Transverse colon (tissue), 4 donors: ENCODE measurements around the gene VPREB3. TPM values are rescaled to one million over a fixed set of nuclear protein-coding genes. Genes with fewer than 3 reads are reported as not detected.

ENCODE experiments used
- DNase-seq: peaks from one replicate; pipeline ENCODE4 v3.0.0-alpha.2; 2019
- H3K27ac ChIP-seq, 4 donors: fragments of 200-600 bp; sonication (generic); 2 replicates each; pipeline ENCODE4 v1.5.1; 2016 to 2018; ENCODE audit warnings: inconsistent platforms in 4 of 4
- H3K27me3 ChIP-seq: fragments of 200-600 bp; sonication (generic); 2 replicates; pipeline ENCODE4 v1.5.1; 2017; ENCODE audit warnings: inconsistent platforms
- H3K36me3 ChIP-seq, 4 donors: fragments of 200-600 bp; sonication (generic); 2 replicates each; pipeline ENCODE4 v1.5.1; 2017 to 2019; ENCODE audit warnings: inconsistent platforms in 4 of 4
- H3K4me1 ChIP-seq, 4 donors: fragments of 200-600 bp; sonication (generic); 2 replicates each; pipeline ENCODE4 v1.5.1; 2017 to 2020; ENCODE audit warnings: inconsistent platforms in 4 of 4
- H3K4me3 ChIP-seq, 4 donors: fragments of 200-600 bp; sonication (generic); 1 replicate in 1 of 4; 2 replicates in 3 of 4; pipeline versions ENCODE4 v1.5.1 to v1.6.1; 2017 to 2019; ENCODE audit warnings: inconsistent platforms in 4 of 4
- H3K9me3 ChIP-seq, 2 donors: fragments of 200-600 bp; sonication (generic); 2 replicates each; pipeline ENCODE4 v1.5.1; 2017 to 2019; ENCODE audit warnings: inconsistent platforms in 2 of 2
- EP300 ChIP-seq: sonication (generic); formaldehyde crosslinking; IDR thresholded peaks from one replicate; pipeline ENCODE4 v1.6.1; 2017; ENCODE audit warnings: antibody characterized with exemption, low read depth
- POLR2A ChIP-seq: fragments of 450-650 bp; IDR thresholded peaks from one replicate; pipeline ENCODE4 v1.6.1; 2016; ENCODE audit warnings: antibody characterized with exemption, mild to moderate bottlenecking, moderate library complexity
- POLR2AphosphoS5 ChIP-seq, 3 donors: sonication (generic); formaldehyde crosslinking; IDR thresholded peaks; one replicate each; pipeline ENCODE4 v1.6.1; 2016; ENCODE audit warnings: antibody characterized with exemption in 3 of 3
- WGBS, 2 donors: methylation state at CpG; one replicate each; pipeline ENCODE4 v1.1.5; 2018; ENCODE audit warnings: low coverage in 1 of 2; 5-methylcytosine and 5-hydroxymethylcytosine counted together
- in situ Hi-C, 4 donors: fragments of 200-750 bp; cut with MboI; loops; one replicate each; pipeline versions ENCODE4 v1.15.0 to v1.15.1; 2017; ENCODE audit warnings: low sequenced_read_pairs in 3 of 4, low pct_ligation_motif_present in 1 of 4, low pct_unique_long_range_greater_than_20kb in 1 of 4
- intact Hi-C: fragments of 100-400 bp; cut with DNase I; formaldehyde crosslinking; loops from one replicate; pipeline ENCODE4 v1.15.1; 2023; ENCODE audit warnings: low total_unique reads
- total RNA-seq, 4 donors: library from RNA; depleted of rRNA; stranded (reverse); fragments of >200 nt; gene quantifications; one replicate each; pipeline ENCODE4 v1.1.0, GENCODE V29; 2016
- TF ChIP-seq, protein P1 (sequence below), 5 experiments: fragments of 200-600 bp in 3 of 5; fragments of 450-650 bp in 2 of 5; sonication (generic) in 3 of 5; IDR thresholded peaks; 1 replicate in 2 of 5; 2 replicates in 3 of 5; pipeline ENCODE4 v1.5.1; 2016 to 2017; ENCODE audit warnings: antibody characterized with exemption in 5 of 5, inconsistent platforms in 3 of 5, mild to moderate bottlenecking in 2 of 5, moderate library complexity in 1 of 5

The VPREB3 gene, protein sequence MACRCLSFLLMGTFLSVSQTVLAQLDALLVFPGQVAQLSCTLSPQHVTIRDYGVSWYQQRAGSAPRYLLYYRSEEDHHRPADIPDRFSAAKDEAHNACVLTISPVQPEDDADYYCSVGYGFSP
- 1 to 10 TPM in 2 of 4 donors, not detected in 2; 2.6 to 5.4 TPM for total RNA-seq

DNA sequence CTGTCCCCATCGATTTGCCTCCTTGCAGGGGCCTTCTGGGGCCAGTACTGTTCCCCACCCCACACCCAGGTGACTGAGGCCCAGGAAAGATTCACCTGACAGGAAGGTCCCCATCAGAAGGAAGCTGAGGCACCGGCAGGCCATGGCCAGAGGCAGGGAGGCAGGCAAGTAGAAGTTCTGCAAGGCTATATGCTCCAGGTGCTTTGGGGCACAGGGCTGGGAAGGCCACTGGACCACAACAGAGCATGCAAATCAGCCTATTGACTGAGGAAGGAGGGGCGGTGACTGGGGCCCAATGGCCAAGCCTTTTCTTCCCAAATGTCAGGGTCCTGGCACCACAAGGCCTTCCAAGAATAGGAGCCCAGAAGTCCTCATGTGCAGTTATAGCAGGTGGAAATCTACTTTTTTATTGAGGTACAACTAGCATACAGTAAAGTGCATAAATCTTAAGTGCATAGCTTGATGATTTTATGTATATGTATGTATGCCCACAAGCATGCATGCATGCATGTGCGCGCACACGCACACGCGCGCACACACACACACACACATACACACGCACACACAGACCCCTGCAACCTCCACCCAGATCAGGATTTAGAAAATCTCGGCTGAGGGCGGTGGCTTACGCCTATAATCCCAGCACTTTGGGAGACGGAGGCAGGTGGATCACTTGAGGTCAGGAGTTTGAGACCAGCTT is at the start of gene VPREB3:
VPREB3 (minus strand) TSS at position 206 of the 700 bp plus-strand sequence; CDS start at position 144, 62 bp downstream.
- no peaks in the 10 kb centered on the region for H3K36me3 ChIP-seq
- intact Hi-C loops (no loop called here), in situ Hi-C loops (no loop called here)
- no peaks in the 10 kb centered on the region for H3K9me3 ChIP-seq
- 83% methylated on average over 14 of the region's 14 CpGs; no CpG with 5 or more reads in 1 of the 2 donors for WGBS, 2 donors
- H3K27ac ChIP-seq, result no peak within 1 kb of the TSS
- H3K4me3 ChIP-seq, result no peak within 1 kb of the TSS
- TF ChIP-seq, protein P1, sequence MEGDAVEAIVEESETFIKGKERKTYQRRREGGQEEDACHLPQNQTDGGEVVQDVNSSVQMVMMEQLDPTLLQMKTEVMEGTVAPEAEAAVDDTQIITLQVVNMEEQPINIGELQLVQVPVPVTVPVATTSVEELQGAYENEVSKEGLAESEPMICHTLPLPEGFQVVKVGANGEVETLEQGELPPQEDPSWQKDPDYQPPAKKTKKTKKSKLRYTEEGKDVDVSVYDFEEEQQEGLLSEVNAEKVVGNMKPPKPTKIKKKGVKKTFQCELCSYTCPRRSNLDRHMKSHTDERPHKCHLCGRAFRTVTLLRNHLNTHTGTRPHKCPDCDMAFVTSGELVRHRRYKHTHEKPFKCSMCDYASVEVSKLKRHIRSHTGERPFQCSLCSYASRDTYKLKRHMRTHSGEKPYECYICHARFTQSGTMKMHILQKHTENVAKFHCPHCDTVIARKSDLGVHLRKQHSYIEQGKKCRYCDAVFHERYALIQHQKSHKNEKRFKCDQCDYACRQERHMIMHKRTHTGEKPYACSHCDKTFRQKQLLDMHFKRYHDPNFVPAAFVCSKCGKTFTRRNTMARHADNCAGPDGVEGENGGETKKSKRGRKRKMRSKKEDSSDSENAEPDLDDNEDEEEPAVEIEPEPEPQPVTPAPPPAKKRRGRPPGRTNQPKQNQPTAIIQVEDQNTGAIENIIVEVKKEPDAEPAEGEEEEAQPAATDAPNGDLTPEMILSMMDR (IDR thresholded peaks at IDR 0.05), result no peak
- no peak for TF ChIP-seq POLR2AphosphoS5 (IDR thresholded peaks at IDR 0.05)
- no peak for TF ChIP-seq EP300
- no peak for TF ChIP-seq POLR2A
- H3K27me3 ChIP-seq, result no peaks in the 10 kb centered on the region
- H3K4me1 ChIP-seq, result peaks cover 7 to 22% (median 16%) of the 10 kb centered on the region in 4 donors
- DNase-seq, result no peak

DNA sequence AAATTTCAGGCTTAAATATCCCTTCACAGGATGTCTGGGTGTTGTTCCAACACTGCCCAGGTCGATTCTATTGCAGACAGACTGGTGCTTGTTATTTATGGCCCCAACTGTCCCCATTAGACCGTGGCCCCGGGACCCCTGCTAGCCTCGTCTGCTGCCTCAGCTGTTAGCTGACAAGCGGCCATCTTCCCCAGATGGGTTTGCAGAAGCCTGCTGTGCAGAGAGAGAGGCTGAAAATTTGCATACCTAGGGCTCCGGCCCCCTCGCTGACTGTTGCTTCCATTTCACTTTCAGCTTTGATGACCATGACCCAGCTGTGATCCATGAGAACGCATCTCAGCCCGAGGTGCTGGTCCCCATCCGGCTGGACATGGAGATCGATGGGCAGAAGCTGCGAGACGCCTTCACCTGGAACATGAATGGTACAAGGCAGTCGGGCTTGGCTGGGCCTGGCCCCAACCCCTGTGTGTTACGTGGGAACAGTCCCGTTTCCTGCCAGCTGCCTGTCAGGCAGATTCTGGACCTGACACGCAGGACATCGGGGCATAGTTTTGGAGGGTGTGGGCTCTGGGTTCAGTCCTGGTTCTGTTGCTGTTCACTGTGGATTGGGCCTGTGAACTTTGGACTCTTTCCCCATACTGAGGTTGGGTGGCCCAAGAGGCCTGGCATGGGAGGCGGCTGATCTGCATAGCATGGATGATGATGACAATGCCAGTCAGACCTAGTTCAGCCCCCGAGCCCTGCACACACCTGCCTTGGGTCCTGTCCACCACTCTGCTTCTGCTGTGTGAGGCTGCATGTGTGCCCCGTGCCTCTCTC is 49.0 kb upstream of the VPREB3 start:
- intact Hi-C loops, result no loop called here
- Histone ChIP-seq H3K4me3 (no peak overlapping the region), H3K36me3 (peaks cover 0 to 59% (median 23%) of the 10 kb centered on the region in 4 donors), H3K27ac (peak overlapping the region in 1 of 4 donors; percentile 26), H3K27me3 (no peaks in the 10 kb centered on the region), H3K9me3 (no peaks in the 10 kb centered on the region), H3K4me1 (no peaks in the 10 kb centered on the region)
- WGBS, 2 donors, result 90% methylated on average over 21 of the region's 21 CpGs; no CpG with 5 or more reads in 1 of the 2 donors
- in situ Hi-C loops, result no loop called here
- DNase-seq, result peak; percentile 45
- TF ChIP-seq EP300, result no peak
- peak in 1 of 3 donors; percentile 30 for TF ChIP-seq POLR2AphosphoS5 (IDR thresholded peaks at IDR 0.05)
- no peak for TF ChIP-seq POLR2A
- TF ChIP-seq, protein P1 (IDR thresholded peaks at IDR 0.05), result no peak

DNA sequence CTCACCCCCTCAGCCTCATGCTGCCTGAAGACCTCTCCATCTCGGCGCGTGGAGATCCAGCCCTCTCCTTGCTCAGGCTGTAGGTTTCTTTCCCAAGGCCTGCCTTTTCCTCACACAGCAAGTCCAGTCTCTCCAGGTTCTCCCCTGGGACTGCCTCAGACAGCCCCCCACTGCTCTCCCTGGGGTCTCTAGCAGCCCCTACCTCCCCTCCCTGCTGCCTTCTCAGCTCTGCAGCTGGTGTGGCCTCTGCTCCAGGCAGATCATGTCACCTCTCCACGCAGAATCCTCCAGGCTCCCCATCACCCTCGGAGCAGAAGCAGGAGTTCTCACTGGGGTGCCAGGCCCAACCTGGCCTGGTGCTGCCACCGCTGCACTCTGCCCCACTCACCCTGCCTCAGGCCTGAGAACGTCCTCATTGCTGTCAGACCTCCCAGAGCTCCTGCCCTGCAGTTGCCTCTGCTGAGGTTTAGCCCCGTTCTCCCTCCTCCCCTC is 47.7 kb upstream of the VPREB3 start:
- peaks cover 0 to 59% (median 26%) of the 10 kb centered on the region in 4 donors for H3K36me3 ChIP-seq
- H3K4me1 ChIP-seq, result no peaks in the 10 kb centered on the region
- H3K27ac ChIP-seq, result no peak overlapping the region
- no peak for DNase-seq
- TF ChIP-seq POLR2A (no peak), POLR2AphosphoS5 (IDR thresholded peaks at IDR 0.05) (no peak), EP300 (no peak)
- TF ChIP-seq, protein P1 (IDR thresholded peaks at IDR 0.05), result no peak
- no peak overlapping the region for H3K4me3 ChIP-seq
- WGBS, 2 donors, result 96% methylated on average over 8 of the region's 8 CpGs; no CpG with 5 or more reads in 1 of the 2 donors
- intact Hi-C loops (no loop called here), in situ Hi-C loops (no loop called here)
- no peaks in the 10 kb centered on the region for H3K27me3 ChIP-seq
- H3K9me3 ChIP-seq, result no peaks in the 10 kb centered on the region
